Skin epidermis (tissue), 12 donors: ENCODE results near the gene ITGAV.
A peak's percentile ranks its signal among the peaks of the same experiment; 100 is the strongest.
"Not testable (repeated sequence)": the region's sequence is repeated elsewhere in the genome, so short reads cannot be mapped to it uniquely, and the experiment has no call there.

Source experiments
- H3K27ac ChIP-seq, 21 experiments: fragments of 200-600 bp; sonication (generic) in 11 of 21; one replicate each; pipeline ENCODE4 v1.5.0; 2020; ENCODE audit warnings: mild to moderate bottlenecking in 3 of 21, inconsistent platforms in 2 of 21, moderate library complexity in 2 of 21
- H3K4me3 ChIP-seq, 7 experiments: fragments of 200-600 bp; sonication (generic) in 2 of 7; one replicate each; pipeline ENCODE4 v1.5.0; 2020; ENCODE audit warnings: inconsistent platforms in 2 of 7, mild to moderate bottlenecking in 2 of 7, moderate library complexity in 1 of 7

Gene ITGAV

DNA sequence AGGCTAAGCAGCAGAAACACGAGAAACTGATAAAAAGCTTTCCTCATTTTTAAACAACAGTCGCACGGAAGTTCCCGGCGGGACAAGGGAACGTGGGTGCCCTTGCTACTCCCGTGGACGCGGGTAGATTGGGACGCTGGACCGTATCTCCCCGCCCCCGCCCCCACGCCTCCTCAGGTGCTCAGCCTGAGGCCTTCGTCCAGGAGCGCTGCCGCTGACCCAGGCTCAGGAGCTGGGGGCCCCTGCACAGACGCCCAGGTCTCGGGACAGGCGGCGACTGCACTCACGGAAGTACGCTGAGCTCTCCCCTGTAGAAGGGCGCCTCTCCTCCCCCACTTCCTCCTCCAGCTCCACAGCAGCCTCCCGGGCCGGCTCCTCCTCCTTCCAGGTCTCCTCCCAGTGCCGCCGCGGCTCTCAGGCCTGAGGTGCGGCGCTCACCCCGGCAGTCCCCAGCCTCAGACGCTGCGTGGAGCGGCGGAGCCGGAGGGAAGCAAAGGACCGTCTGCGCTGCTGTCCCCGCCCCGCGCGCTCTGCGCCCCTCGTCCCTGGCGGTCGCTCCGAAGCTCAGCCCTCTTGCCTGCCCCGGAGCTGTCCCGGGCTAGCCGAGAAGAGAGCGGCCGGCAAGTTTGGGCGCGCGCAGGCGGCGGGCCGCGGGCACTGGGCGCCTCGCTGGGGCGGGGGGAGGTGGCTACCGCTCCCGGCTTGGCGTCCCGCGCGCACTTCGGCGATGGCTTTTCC lies at the start of gene ITGAV:
TSS of gene ITGAV (plus strand) at position 445 of the 738 bp plus-strand sequence. CDS start at position 728, 283 bp downstream.
- Histone ChIP-seq H3K4me3 (peak within 1 kb of the TSS; percentile 65 to 97 (median 82)), H3K27ac (peak within 1 kb of the TSS; percentile 48 to 98 (median 95))

DNA sequence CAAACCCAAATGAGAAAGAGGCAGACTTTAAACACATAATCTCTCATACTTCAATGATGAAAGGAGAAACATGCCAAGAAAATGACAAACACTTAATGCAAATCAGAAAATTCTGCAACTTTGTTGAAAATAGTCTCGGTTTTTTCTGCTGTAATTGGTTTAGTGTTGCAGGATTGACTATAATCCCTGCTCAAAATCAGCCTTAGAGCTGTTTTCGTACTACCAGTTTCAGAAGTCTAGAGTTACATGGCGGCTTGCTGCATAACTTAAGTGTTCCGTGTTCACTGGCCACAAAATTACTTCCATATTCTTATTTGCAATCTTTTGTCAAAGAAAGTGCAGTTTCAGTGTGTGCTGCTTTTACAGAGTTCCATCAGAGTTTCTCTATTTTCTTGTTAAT lies 48.9 kb upstream of the ITGAV start:
- H3K4me3 ChIP-seq = no peak overlapping the region
- H3K27ac ChIP-seq = peak overlapping the region in 4 of 21 experiments; percentile 9 to 62 (median 44)

DNA sequence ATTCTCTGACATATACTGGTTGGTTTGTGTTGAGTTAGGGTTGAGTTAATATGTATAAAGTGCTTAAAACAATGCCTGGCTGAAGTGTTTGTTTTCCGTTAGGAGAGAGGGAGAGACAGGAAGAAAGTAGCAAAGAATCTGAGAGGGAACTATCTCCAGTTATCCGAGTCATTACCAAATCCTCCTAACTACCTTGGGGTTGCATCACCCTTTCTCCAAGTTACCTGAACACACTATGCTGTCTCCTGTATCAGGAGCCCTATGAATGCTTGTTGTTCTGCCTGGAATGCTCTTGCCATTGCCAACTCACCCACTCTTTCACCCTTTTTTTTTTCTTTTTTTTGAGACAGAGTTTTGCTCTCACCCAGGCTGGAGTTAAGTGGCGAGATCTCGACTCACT lies 47.9 kb upstream of the ITGAV start:
- peak overlapping the region in 4 of 21 experiments; percentile 2 to 18 (median 12) for H3K27ac ChIP-seq
- H3K4me3 ChIP-seq = no peak overlapping the region

DNA sequence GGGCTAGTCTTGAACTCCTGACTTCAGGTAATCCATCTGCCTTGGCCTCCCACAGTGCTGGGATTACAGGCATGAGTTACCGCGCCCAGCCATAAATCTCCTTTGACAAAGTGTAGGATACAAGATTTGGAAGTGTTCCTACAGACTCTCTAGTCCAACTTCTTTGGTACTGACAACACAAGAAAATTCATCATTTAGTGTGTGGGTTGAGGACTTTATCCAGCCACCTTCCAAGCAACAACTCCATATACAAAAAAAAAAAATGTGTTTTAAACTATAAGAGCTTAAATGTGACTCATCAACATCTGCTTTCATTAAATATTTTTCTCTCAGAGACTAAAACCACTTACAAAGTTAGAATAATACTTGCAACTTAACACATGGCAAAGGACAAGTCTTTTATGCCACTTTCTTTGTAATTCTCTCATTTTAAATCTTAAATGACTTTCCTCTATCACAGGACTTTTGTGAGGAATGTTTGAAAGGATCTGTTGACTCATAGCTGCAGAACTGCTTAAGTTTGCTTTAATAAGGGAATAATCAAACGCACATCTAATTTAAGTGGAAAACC lies 46.2 kb upstream of the ITGAV start:
- H3K27ac ChIP-seq = peak overlapping the region in 20 of 21 experiments; percentile 41 to 84 (median 71)

DNA sequence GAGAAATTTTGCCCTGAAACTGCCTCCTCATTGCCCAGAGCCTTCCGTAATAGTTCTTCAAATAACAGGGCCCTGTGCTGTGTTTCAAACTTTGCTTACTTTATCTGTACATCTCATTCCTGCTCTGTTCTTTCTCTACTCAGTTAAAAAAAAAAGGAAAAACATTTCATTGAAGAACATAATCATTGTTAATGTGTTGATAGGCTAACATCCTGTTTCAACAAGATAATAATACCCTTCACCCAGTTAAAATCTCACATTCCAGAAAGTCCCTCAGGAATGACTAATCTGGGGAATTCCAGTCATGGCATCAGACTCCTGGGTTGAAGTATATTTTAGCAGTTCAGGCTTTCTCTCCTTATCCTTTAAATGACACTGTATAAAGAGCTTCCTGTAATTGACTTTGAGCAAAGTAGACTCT lies 45.6 kb upstream of the ITGAV start:
- no peak overlapping the region for H3K4me3 ChIP-seq
- H3K27ac ChIP-seq = peak overlapping the region in 20 of 21 experiments; percentile 41 to 84 (median 71)

More for the DNA sequence above, 46.2 kb upstream of the ITGAV start:
- no peak overlapping the region for H3K4me3 ChIP-seq

DNA sequence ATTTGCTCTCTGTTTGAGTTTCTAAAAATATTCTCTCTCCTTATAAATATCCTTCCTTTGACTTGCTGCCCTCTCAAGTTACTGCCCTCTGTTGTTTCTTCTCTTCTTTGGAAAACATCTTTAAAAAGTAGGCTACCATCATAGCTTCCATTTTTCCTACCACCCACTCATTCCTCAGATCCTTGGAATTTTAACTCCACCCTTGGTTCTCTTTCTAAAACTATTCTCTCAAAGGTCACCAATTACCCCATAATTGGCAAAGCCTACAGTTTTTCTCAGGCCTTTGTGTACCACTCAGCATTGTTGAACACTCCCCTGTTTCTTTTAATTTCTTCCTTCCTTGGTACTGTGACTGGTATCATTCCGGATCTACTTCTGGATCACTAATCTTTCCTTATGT lies 43.0 kb upstream of the ITGAV start:
- Histone ChIP-seq H3K4me3 (no peak overlapping the region), H3K27ac (peak overlapping the region in 1 of 21 experiments; percentile 30)

DNA sequence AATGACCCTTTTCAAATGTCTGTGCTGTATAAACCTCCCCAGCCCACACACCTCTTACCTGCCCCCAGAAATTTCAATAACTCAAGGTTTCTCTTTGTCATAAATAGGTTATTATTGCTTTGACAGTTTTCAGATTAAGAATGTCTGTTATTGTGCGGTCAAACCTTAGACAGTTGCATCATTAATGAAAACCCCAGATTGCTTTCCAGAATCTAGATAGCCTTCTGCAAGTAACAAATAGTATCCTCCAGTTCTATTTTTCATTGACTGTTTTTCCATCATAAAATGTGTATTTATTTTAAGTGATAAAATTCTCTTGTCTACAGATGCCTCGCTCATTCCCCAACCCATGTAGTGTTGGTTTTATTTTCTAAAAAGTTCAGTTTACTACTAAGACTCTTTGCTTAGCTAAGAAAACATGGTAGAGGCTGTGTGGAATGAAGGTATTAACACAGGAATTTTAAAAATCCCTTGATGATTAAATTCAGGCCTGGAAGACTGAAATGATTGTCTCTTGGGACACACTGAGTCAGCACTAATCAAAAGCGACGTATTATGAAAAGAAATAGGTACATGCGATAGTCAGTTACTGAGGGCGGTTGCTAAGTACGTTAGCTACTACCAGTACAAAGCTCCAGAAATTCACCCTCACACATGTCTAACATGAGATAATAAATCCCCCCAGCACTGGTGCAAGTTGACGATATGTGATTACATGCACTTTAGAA lies 38.4 kb upstream of the ITGAV start:
- Histone ChIP-seq H3K27ac (no peak overlapping the region), H3K4me3 (no peak overlapping the region)

DNA sequence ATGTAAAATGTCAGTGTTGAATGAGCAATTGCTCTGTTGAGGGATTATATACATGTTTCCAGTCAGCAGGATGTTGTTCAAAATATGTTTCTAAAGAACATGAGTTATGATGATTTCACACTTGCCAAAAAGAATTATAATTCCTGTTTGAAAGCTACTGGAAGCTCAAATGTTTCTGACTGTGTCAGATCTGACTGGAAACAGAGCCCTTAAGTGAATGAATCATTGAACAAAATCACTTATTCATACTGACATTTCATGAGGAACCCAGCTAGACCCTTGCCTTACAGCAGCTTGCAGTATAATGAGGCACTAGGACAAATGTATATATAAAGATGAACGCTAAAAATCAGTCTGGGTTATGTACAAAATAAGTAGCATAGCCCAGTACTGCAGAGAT lies 35.4 kb upstream of the ITGAV start:
- no peak overlapping the region for H3K27ac ChIP-seq

DNA sequence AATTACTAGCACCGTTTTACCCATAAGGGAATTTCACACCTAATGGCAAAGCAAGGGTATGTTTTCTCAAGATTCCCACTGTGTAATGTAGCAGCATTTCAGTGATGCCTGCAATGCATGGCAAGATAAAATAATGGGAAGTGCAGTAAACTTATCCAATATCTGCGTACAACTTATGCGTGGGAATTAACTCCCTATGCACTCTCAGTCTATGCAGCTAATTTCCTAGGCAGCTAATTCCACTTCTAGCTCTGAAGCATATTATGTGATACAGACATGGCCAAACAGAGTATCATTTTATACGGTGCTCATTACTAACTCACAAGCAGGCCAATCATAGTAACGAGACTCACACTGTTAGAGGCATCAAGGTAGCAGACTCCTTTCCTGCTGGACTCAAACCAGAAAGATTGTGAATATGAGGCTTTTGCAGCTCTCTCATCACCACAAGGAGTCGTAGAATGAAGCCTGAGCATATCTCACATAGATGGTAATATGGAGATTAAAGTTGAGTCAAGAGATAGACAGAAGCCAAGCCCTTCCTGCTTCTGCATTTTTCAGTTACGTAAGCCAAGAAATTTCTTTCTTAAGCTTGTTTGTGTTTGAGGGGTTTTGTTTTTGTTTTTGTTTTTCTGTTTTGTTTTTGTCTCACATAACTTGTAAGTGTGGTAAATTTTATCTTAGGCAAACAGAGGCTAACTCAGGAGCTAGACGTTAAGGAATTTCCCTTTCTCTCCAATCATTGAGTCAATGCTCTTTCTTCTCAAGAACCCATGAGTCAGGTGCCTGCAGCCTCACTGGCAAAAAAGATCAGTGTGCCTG lies 34.8 kb upstream of the ITGAV start:
- no peak overlapping the region for H3K27ac ChIP-seq

More for the DNA sequence above, 35.4 kb upstream of the ITGAV start:
- H3K4me3 ChIP-seq = no peak overlapping the region

DNA sequence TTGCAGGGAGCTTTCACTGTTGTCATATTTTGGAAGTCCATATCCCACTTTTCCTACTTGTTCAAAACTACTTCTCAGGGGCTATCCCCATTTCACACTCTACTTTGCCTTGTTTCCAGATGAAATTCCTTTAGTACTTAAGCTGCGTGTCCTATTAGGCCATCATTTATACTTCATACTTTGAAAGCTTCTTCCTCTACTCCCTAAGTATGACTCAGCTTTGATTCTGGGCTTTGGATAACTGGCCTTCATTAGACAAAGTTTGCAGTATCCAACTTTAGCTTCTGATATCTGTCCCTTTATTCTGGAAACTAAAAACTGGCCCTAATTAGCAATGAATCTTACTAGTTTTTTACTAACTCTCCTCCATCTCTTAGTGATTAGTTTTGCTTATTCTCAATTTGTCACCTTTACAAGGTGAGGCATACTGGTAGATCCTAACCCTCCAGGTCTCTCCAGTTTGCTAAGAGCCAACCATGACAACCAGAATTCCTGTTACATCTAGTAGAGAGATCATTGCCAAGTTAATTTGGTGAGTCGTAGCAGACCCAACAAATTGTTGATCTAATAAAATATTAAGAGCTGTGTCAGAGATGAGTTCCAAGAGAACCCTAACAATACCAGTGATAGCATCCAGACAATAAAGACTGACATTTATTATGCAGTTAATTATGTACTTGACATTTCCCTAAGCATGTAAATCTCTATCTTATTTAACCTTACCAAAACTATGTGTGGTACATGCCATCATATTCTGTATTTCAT lies 31.2 kb upstream of the ITGAV start:
- Histone ChIP-seq H3K4me3 (no peak overlapping the region), H3K27ac (no peak overlapping the region)

More for the DNA sequence above, 34.8 kb upstream of the ITGAV start:
- H3K4me3 ChIP-seq = no peak overlapping the region

DNA sequence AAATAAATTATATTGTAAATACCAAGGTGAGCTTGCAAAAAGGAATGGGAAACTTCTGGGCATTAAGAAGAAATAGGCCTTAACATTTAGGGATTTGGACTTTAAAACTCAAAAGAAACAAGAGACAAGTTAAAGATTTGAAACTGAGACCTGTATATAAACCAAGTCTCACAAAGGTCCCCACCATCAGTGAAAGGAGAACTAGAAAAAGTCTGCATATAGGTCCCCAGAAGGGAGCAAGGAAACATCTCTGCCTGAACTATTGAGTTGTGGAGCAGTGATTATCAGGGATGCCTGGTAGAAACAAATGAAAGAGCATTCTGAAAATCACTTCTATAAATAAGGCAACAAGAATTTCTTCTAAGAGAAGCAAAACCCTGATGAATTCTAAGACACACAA lies 30.5 kb upstream of the ITGAV start:
- Histone ChIP-seq H3K27ac (no peak overlapping the region), H3K4me3 (no peak overlapping the region)

DNA sequence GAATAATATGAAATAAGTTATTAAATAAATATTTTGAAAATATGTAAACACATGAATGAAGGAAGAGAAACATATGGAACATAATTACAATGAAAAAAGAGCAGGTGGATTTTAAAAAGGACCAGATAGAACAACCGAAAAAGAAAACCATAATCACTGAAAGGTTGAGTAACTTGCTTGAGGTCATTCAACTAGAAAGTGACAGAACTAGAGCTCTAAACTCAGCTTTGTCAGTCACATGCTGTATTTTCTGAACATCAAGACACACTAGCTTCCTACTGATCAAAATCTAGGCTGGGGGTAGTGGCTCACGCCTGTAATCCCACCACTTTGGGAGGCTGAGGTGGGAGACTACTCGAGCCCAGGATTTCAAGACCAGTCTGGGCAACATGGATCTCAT lies 30.0 kb upstream of the ITGAV start:
- Histone ChIP-seq H3K27ac (no peak overlapping the region), H3K4me3 (no peak overlapping the region)

DNA sequence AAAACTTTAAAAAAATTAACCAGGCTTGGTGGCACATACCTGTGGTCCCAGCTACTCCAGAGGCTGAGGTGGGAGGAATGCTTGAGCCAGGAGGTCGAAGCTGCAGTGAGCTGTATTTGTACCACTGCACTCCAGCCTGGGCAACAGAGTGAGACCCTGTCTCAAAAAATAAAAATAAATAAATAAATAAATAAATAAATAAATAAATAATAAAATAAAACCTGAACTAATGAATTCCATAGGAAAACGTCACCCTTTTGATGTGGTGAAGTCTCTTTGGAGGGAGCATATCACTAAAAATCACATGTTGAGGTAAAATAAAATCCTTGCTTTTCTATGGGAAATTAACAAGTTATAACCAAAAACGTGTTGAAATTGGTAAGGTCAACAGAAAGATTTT lies 29.6 kb upstream of the ITGAV start:
- H3K4me3 ChIP-seq = no peak overlapping the region
- no peak overlapping the region for H3K27ac ChIP-seq

DNA sequence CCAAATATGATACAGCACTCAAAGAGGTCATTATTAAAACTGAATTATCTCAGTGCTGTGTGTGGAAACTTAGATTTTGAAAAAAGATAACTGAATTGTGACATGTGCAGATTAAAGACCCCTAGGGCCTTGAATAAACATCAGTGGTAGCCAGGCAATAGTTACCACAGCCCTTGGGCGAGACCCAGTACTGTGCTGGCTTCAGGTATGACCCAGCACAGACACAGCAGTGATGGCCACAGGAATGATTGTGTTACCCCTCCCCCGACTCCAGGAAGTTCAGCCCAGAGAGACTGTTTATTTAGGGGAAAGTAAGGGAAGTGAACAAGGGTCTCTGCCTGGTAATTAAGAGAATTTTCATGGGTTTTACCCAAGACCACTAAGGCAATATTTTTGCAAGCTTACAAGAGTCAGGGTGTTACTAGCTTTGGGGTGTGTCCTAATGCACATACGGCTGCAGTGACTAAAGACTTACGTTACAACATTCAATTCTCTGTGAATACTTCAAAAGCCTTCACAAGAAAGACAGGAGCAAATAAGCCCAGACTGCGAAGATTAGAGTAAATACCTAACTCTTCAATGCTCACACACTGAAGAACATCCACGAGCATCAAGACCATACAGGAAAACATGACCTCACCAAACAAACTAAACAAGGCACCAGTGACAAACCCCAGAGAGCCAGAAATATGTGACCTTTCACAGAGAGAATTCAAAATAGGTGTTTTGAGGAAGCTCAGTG lies 28.2 kb upstream of the ITGAV start:
- no peak overlapping the region for H3K27ac ChIP-seq
- no peak overlapping the region for H3K4me3 ChIP-seq

DNA sequence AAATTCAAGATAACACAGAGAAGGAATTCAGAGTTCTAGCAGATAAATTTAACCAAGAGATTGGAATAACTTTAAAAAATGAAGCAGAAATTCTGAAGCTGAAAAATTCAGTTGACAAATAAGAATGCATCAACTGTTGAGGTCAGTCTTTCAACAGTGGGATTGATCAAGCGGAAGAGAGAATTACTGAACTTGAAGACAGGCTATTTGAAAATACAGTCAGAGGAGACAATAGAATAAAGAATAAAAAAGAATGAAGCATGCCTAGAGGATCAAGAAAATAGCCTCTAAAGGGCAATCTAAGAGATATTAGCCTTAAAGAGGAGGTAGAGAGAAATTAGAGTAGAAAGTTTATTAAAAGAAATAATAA lies 27.7 kb upstream of the ITGAV start:
- Histone ChIP-seq H3K4me3 (no peak overlapping the region), H3K27ac (no peak overlapping the region)

DNA sequence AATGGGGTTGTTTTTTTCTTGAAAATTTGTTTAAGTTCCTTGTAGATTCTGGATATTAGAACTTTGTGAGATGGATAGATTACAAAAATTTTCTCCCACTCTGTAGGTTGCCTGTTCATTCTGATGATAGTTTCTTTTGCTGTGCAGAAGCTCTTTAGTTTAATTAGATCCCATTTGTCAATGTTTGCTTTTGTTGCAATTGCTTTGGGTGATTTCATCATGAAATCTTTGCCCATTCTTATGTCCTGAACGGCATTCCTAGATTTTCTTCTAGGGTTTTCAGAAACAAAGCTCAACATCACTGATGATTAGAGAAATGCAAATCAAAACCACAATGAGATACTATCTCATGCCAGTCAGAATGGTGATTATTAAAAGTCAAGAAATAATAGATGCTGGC lies 21.3 kb upstream of the ITGAV start:
- not testable (repeated sequence) for H3K4me3 ChIP-seq, H3K27ac ChIP-seq

DNA sequence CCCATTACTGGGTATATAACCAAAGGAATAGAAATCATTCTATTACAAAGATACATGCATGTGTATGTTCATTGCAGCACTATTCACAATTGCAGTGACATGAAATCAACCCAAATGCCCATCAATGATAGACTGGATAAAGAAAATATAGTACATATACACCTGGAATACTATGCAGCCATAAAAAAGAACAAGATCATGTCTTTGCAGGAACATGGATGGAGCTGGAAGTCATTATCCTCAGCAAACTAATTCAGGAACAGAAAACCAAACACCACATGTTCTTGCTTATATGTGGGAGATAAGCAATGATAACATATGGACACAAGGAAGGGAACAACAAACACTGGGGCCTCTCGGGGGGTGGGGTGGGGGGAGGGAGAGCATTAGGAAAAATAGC lies 20.7 kb upstream of the ITGAV start:
- H3K27ac ChIP-seq, H3K4me3 ChIP-seq: not testable (repeated sequence)

DNA sequence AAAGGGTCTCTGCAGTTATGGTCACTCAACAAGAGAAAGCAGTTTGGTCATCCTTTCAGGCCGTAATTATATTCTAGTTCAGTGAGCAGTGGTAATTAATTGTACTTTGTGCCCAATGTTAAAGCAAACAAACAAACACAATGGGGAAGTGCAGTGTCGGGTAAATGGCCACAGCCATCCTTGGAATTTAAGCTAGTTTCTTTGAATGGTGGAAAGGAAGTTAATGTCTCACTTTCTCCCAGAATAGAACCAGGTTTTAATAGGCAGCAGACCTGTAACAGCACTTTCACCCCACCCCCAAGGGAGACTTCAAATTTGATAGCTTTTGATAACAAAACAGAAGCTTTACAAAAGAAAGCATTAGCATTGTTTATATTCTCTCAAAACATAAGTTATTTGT lies 20.0 kb upstream of the ITGAV start:
- H3K4me3 ChIP-seq = no peak overlapping the region
- no peak overlapping the region for H3K27ac ChIP-seq

DNA sequence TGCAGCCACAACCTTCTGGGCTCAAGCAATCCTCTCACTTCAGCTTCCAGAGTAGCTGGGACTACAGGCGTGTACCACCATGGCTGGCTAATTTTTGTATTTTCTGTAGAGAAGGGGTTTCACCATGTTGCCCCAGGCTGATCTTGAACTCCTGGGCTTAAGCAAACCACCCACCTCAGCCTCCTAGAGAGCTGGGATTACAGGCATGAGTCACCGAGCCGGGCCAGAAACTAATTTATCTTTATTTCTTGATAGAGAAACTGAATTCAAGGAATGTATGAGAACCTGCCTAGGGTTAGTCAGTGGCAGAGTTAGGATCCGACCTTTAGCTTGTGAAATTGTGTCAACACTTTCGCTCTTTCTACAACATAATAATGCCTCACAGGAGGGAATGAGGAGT lies 19.3 kb upstream of the ITGAV start:
- Histone ChIP-seq H3K4me3 (no peak overlapping the region), H3K27ac (peak overlapping the region in 1 of 21 experiments; percentile 19)
